Caco-2 (cell line): Measurements from ENCODE around the gene PDE4D. TPM values are rescaled to one million over a fixed set of nuclear protein-coding genes. Genes with fewer than 3 reads are reported as not detected.

ENCODE experiments used
- BruUV-seq: library from RNA; stranded (reverse); fragments of 400-500 nt; replicated peaks from 2 replicates; lab custom pipeline; 2021; lab: Mats Ljungman, UMichigan
- CTCF ChIA-PET: fragments of 300-600 bp; sonication (Branson Sonifier 250); formaldehyde crosslinking; loops from one replicate; lab custom pipeline; 2022; ENCODE audit warnings: antibody characterized with exemption; lab: Charles Lee
- POLR2A ChIA-PET: fragments of 300-600 bp; sonication (Branson Sonifier 250); formaldehyde crosslinking; loops from one replicate; lab custom pipeline; 2022; ENCODE audit warnings: antibody characterized with exemption; lab: Charles Lee
- DNase-seq, 2 experiments: peaks; one replicate each; pipeline versions ENCODE4 v3.0.0 to v3.0.0-alpha.2; 2020 to 2022
- H3K27me3 ChIP-seq: replicated peaks from 2 replicates; pipeline ENCODE4 v1.6.0; 2011; ENCODE audit warnings: low read length; ENCODE audit not compliant: control insufficient read depth, insufficient read depth
- H3K36me3 ChIP-seq: 2 replicates; pipeline ENCODE4 v1.5.1; 2011; ENCODE audit warnings: low read length; ENCODE audit not compliant: control insufficient read depth, insufficient read depth
- H3K4me1 ChIP-seq: fragments of 250-450 bp; sonication (Bioruptor Pico); 2 replicates; pipeline ENCODE4 v1.5.1; 2020; ENCODE audit warnings: mild to moderate bottlenecking
- H3K4me3 ChIP-seq: 2 replicates; pipeline ENCODE4 v1.5.1; 2011; ENCODE audit warnings: low read depth, mild to moderate bottlenecking, control low read depth, low read length
- H3K9me3 ChIP-seq: fragments of 250-450 bp; sonication (Bioruptor Pico); 2 replicates; pipeline ENCODE4 v1.5.1; 2020; ENCODE audit warnings: mild to moderate bottlenecking, moderate library complexity
- H3K27ac Mint-ChIP-seq: one replicate; pipeline ENCODE4 v1.8.0; 2022; ENCODE audit warnings: mixed read lengths; ENCODE audit not compliant: unreplicated experiment
- H3K27me3 Mint-ChIP-seq: one replicate; pipeline ENCODE4 v1.8.0; 2022; ENCODE audit warnings: mixed read lengths; ENCODE audit not compliant: insufficient read depth, unreplicated experiment
- H3K36me3 Mint-ChIP-seq: one replicate; pipeline ENCODE4 v1.8.0; 2022; ENCODE audit warnings: mild to moderate bottlenecking, mixed read lengths; ENCODE audit not compliant: insufficient read depth, unreplicated experiment
- H3K4me1 Mint-ChIP-seq: one replicate; pipeline ENCODE4 v1.8.0; 2022; ENCODE audit warnings: low read depth, mixed read lengths; ENCODE audit not compliant: unreplicated experiment
- H3K4me3 Mint-ChIP-seq: one replicate; pipeline ENCODE4 v1.8.0; 2022; ENCODE audit warnings: mild to moderate bottlenecking, moderate library complexity, mixed read lengths; ENCODE audit not compliant: unreplicated experiment
- H3K9me3 Mint-ChIP-seq: one replicate; pipeline ENCODE4 v1.8.0; 2022; ENCODE audit warnings: mixed read lengths; ENCODE audit not compliant: unreplicated experiment
- intact Hi-C: fragments of 100-400 bp; cut with micrococcal nuclease; formaldehyde crosslinking; loops from one replicate; pipeline ENCODE4 v1.10.0; 2022; ENCODE audit not compliant: unreplicated experiment
- total RNA-seq: library from RNA; stranded (reverse); gene quantifications from 2 replicates; pipeline ENCODE4 v1.2.3, GENCODE V29; 2022
- TF ChIP-seq, protein P1 (sequence below), 2 experiments: fragments of 200-600 bp in 1 of 2; IDR thresholded peaks; 1 replicate in 1 of 2; 2 replicates in 1 of 2; pipeline versions ENCODE4 v1.5.1 to v1.8.0; 2011 to 2022; ENCODE audit warnings: antibody characterized with exemption in 1 of 2, control low read depth in 1 of 2, inconsistent platforms in 1 of 2, low read depth in 1 of 2, low read length in 1 of 2, mild to moderate bottlenecking in 1 of 2, moderate library complexity in 1 of 2; ENCODE audit not compliant: insufficient read depth in 1 of 2, severe bottlenecking in 1 of 2, unreplicated experiment in 1 of 2

The PDE4D gene
- total RNA-seq, 1 experiment from 2014 or later, result 89.8 TPM

DNA sequence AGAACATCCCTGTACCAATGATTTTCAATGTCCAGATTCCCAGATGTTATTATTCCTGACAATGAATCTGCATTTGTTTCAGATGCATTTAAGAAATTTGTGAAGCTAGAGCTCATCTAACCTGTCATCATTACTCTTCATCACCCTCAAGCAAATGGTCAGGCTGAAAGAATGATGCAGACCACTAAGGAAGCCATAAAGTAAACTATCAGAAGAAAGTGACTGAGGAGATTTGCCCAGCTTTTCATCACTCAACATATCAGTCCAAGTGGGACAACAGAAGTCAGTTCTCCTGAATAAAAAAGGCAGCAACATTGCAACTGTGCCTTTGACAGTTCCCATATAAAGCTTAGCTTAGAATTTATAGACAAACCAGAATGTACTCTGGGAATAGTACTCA, 419.9 kb downstream of the PDE4D start:
- Histone ChIP-seq H3K4me3 (no peak overlapping the region), H3K36me3 (no peaks in the 10 kb centered on the region), H3K27me3 (no peaks in the 10 kb centered on the region), H3K9me3 (no peaks in the 10 kb centered on the region), H3K4me1 (no peaks in the 10 kb centered on the region)
- Mint-ChIP-seq H3K9me3 (no peaks in the 10 kb centered on the region), H3K27me3 (no peaks in the 10 kb centered on the region), H3K36me3 (no peaks in the 10 kb centered on the region), H3K4me1 (no peaks in the 10 kb centered on the region), H3K4me3 (no peak overlapping the region), H3K27ac (no peak overlapping the region)
- ChIA-PET POLR2A (no interaction called here), CTCF (no interaction called here)
- no TSS peak for BruUV-seq
- TF ChIP-seq, protein P1, sequence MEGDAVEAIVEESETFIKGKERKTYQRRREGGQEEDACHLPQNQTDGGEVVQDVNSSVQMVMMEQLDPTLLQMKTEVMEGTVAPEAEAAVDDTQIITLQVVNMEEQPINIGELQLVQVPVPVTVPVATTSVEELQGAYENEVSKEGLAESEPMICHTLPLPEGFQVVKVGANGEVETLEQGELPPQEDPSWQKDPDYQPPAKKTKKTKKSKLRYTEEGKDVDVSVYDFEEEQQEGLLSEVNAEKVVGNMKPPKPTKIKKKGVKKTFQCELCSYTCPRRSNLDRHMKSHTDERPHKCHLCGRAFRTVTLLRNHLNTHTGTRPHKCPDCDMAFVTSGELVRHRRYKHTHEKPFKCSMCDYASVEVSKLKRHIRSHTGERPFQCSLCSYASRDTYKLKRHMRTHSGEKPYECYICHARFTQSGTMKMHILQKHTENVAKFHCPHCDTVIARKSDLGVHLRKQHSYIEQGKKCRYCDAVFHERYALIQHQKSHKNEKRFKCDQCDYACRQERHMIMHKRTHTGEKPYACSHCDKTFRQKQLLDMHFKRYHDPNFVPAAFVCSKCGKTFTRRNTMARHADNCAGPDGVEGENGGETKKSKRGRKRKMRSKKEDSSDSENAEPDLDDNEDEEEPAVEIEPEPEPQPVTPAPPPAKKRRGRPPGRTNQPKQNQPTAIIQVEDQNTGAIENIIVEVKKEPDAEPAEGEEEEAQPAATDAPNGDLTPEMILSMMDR (IDR thresholded peaks at IDR 0.05; ENCODE audit: insufficient read depth in 1 of 2, low read depth in 1 of 2, low read length in 1 of 2, severe bottlenecking in 1 of 2, unreplicated experiment in 1 of 2), result no peak
- intact Hi-C loops, result no loop called here
- DNase-seq, result no peak

DNA sequence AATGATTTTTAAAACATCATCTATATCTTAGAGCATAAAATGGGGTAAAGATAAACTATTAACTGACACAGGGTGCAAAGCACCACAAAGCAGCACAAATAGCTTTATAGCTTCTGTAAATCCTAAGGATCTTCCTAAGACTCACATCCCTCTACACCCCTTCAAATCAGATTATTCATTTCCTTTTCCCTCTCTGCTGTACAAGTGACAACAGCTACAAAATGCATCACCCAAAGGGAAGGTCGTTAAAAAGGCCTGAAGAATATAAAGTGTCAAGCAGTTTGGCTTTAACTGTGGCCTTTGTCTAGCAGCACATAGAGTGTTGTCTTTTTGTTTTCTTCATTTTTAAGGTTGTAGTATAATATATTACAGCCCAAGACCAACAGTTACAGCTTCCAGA, 422.1 kb downstream of the PDE4D start:
- ChIA-PET POLR2A (no interaction called here), CTCF (interaction anchor here (0.7 kb wide), 1 partner anchor 74 kb away, joined by 3 read pairs; no protein-coding TSS in a partner anchor)
- Histone ChIP-seq H3K4me3 (no peak overlapping the region), H3K4me1 (no peaks in the 10 kb centered on the region), H3K36me3 (no peaks in the 10 kb centered on the region), H3K27me3 (no peaks in the 10 kb centered on the region), H3K9me3 (no peaks in the 10 kb centered on the region)
- H3K9me3 Mint-ChIP-seq, result no peaks in the 10 kb centered on the region
- no peak overlapping the region for H3K4me3 Mint-ChIP-seq
- no peaks in the 10 kb centered on the region for H3K36me3 Mint-ChIP-seq
- H3K4me1 Mint-ChIP-seq, result no peaks in the 10 kb centered on the region
- no peaks in the 10 kb centered on the region for H3K27me3 Mint-ChIP-seq
- DNase-seq, result no peak
- H3K27ac Mint-ChIP-seq, result no peak overlapping the region
- no TSS peak for BruUV-seq
- TF ChIP-seq, protein P1 (IDR thresholded peaks at IDR 0.05; ENCODE audit: insufficient read depth in 1 of 2, low read depth in 1 of 2, low read length in 1 of 2, severe bottlenecking in 1 of 2, unreplicated experiment in 1 of 2), result no peak
- intact Hi-C loops, result no loop called here

DNA sequence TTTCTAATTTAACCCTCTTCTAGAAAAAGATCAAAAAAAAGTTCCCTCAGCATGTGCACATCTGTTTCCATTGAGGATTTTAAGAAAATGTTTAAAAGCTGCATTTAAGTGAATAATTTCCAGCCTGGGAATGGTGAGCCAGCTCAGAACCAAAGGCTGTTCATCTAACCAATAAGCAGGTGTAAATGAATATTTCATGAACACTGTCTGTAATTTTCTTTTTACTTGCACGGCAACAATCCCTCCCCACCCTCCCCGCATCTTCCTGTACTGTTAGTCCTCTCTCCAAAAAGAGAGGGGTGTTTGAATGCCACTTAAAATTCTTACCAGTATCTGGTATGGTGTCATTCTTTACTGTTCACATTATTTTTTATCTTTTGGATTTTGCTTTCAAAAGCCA, 425.6 kb downstream of the PDE4D start:
- Mint-ChIP-seq H3K36me3 (no peaks in the 10 kb centered on the region), H3K9me3 (no peaks in the 10 kb centered on the region), H3K4me3 (no peak overlapping the region), H3K27me3 (no peaks in the 10 kb centered on the region), H3K27ac (no peak overlapping the region), H3K4me1 (peaks cover 6% of the 10 kb centered on the region)
- ChIA-PET CTCF (no interaction called here), POLR2A (no interaction called here)
- DNase-seq, result no peak
- no peaks in the 10 kb centered on the region for H3K36me3 ChIP-seq
- BruUV-seq, result no TSS peak
- peaks cover 4% of the 10 kb centered on the region; the same call in 1 of the 2 replicates for H3K4me1 ChIP-seq
- H3K9me3 ChIP-seq, result no peaks in the 10 kb centered on the region
- intact Hi-C loops, result no loop called here
- TF ChIP-seq, protein P1 (IDR thresholded peaks at IDR 0.05; ENCODE audit: insufficient read depth in 1 of 2, low read depth in 1 of 2, low read length in 1 of 2, severe bottlenecking in 1 of 2, unreplicated experiment in 1 of 2), result no peak
- no peaks in the 10 kb centered on the region for H3K27me3 ChIP-seq
- no peak overlapping the region for H3K4me3 ChIP-seq
